RKO (cell line): ENCODE data around the gene CARMIL1.

Experiments
- DNase-seq: peaks from one replicate; pipeline ENCODE4 v3.0.0-alpha.2; 2016; ENCODE audit warnings: low spot score

The CARMIL1 gene

GRCh38 chr6:25617997-25618396 is 338.8 kb downstream of the CARMIL1 start:
- DNase-seq: no peak

- DNase-seq: no peak
Observed at GRCh38 chr6:25619217-25619616, 340.0 kb downstream of the CARMIL1 start.

GRCh38 chr6:25620391-25620790 is 341.2 kb downstream of the CARMIL1 start:
- no peak for DNase-seq

GRCh38 chr6:25623065-25623464 is 343.9 kb downstream of the CARMIL1 start:
- DNase-seq: no peak

GRCh38 chr6:25623879-25624278 is 344.7 kb downstream of the CARMIL1 start:
- no peak for DNase-seq

GRCh38 chr6:25627001-25627400 is 347.8 kb downstream of the CARMIL1 start:
- no peak for DNase-seq

GRCh38 chr6:25628471-25629197 is 349.5 kb downstream of the CARMIL1 start:
- no peak for DNase-seq

GRCh38 chr6:25629198-25629576 is 350.0 kb downstream of the CARMIL1 start:
- no peak for DNase-seq

GRCh38 chr6:25630508-25631278 is 351.5 kb downstream of the CARMIL1 start:
- no peak for DNase-seq

- DNase-seq: no peak
Observed at GRCh38 chr6:25635886-25636317, 356.7 kb downstream of the CARMIL1 start.

GRCh38 chr6:25637211-25637610 is 358.0 kb downstream of the CARMIL1 start:
- no peak for DNase-seq

- no peak for DNase-seq
Observed at GRCh38 chr6:25637960-25638434, 358.8 kb downstream of the CARMIL1 start.

GRCh38 chr6:25639653-25640052 is 360.5 kb downstream of the CARMIL1 start:
- no peak for DNase-seq

GRCh38 chr6:25640446-25640845 is 361.3 kb downstream of the CARMIL1 start:
- DNase-seq: no peak

- DNase-seq: no peak
Observed at GRCh38 chr6:25640891-25641290, 361.7 kb downstream of the CARMIL1 start.

GRCh38 chr6:25641377-25641776 is 362.2 kb downstream of the CARMIL1 start:
- DNase-seq: no peak

- no peak for DNase-seq
Observed at GRCh38 chr6:25641940-25642666, 362.9 kb downstream of the CARMIL1 start.

- no peak for DNase-seq
Observed at GRCh38 chr6:25642667-25643328, 363.6 kb downstream of the CARMIL1 start.

GRCh38 chr6:25645916-25646315 is 366.7 kb downstream of the CARMIL1 start:
- no peak for DNase-seq

- DNase-seq: no peak
Observed at GRCh38 chr6:25649611-25650010, 370.4 kb downstream of the CARMIL1 start.

- DNase-seq: no peak
Observed at GRCh38 chr6:25652007-25652515, 372.9 kb downstream of the CARMIL1 start, which contains the start of gene SCGN. SCGN (plus strand) TSS chr6:25652215; CDS start chr6:25652404, 189 bp downstream.

GRCh38 chr6:25655723-25656122 is 376.5 kb downstream of the CARMIL1 start:
- DNase-seq: no peak
